ENCODE measurements around the gene RFXAP. TPM values are rescaled to one million over a fixed set of nuclear protein-coding genes. Genes with fewer than 3 reads are reported as not detected.

RFXAP gene
- polyA plus RNA-seq, 3 donors: 1.1 to 3.3 (median 1.8) TPM

- no peaks in the 10 kb centered on the region for H3K27me3 ChIP-seq (ENCODE audit: control insufficient read depth in 2 of 2, insufficient read depth in 2 of 2, low read length in 2 of 2)
- H3K4me3 ChIP-seq (replicated peaks in 1 of 3; ENCODE audit: low read depth in 2 of 3, low read length in 3 of 3): no peak overlapping the region
- DNase-seq: no peak
- Mint-ChIP-seq H3K27me3 (ENCODE audit: low read depth in 3 of 3) (peaks cover 0 to 2% (median 0%) of the 10 kb centered on the region in 3 donors), H3K4me3 (no peak overlapping the region), H3K27ac (peak overlapping the region in 1 of 7 donors; percentile 50), H3K36me3 (peaks cover 6 to 14% of the 10 kb centered on the region in 2 donors), H3K9me3 (peaks cover 0 to 2% (median 0%) of the 10 kb centered on the region in 7 donors), H3K4me1 (no peaks in the 10 kb centered on the region)
- H3K27ac ChIP-seq (ENCODE audit: low read depth in 1 of 2, low read length in 2 of 2): no peak overlapping the region
- intact Hi-C loops (cut with micrococcal nuclease): no loop called here
- H3K79me2 ChIP-seq (ENCODE audit: insufficient read depth, low read length): no peaks in the 10 kb centered on the region
- H3K4me1 ChIP-seq (ENCODE audit: control insufficient read depth in 1 of 2, insufficient read depth in 2 of 2, low read length in 2 of 2): no peaks in the 10 kb centered on the region
- WGBS (ENCODE audit: insufficient coverage): no CpG with 5 or more reads among the region's 3 CpGs
- TF ChIP-seq CTCF (IDR thresholded peaks at IDR 0.05): no peak
- H4K20me1 ChIP-seq (ENCODE audit: insufficient read depth, low read length): no peaks in the 10 kb centered on the region
- no peak overlapping the region for H3K9ac ChIP-seq (ENCODE audit: insufficient read depth, low read length, poor library complexity, severe bottlenecking)
- no peak overlapping the region for H3K4me2 ChIP-seq (replicated peaks; ENCODE audit: extremely low read depth, low read length, poor library complexity, severe bottlenecking)
- H2AFZ ChIP-seq (ENCODE audit: insufficient read depth, low read depth, low read length, poor library complexity, severe bottlenecking): no peak overlapping the region
- no peaks in the 10 kb centered on the region for H3K9me3 ChIP-seq (replicated peaks in 1 of 2; ENCODE audit: control insufficient read depth in 1 of 2, insufficient read depth in 1 of 2, low read length in 2 of 2)
- H3K36me3 ChIP-seq (replicated peaks in 1 of 2; ENCODE audit: control insufficient read depth in 1 of 2, insufficient read depth in 2 of 2, low read length in 2 of 2): no peaks in the 10 kb centered on the region
Observed at GRCh38 chr13:36840718-36841250, 21.8 kb downstream of the RFXAP start.

- no peak overlapping the region for H3K27ac Mint-ChIP-seq
- peaks cover 0 to 2% (median under 1%) of the 10 kb centered on the region in 3 donors for H3K27me3 Mint-ChIP-seq (ENCODE audit: low read depth in 3 of 3)
- H4K20me1 ChIP-seq (ENCODE audit: insufficient read depth, low read length): no peaks in the 10 kb centered on the region
Observed at GRCh38 chr13:36841391-36841790, 22.4 kb downstream of the RFXAP start.

More at GRCh38 chr13:36841391-36841790, 22.4 kb downstream of the RFXAP start:
- peaks cover 0 to 2% (median 0%) of the 10 kb centered on the region in 7 donors for H3K9me3 Mint-ChIP-seq
- Histone ChIP-seq H3K36me3 (replicated peaks in 1 of 2; ENCODE audit: control insufficient read depth in 1 of 2, insufficient read depth in 2 of 2, low read length in 2 of 2) (no peaks in the 10 kb centered on the region), H2AFZ (ENCODE audit: insufficient read depth, low read depth, low read length, poor library complexity, severe bottlenecking) (no peak overlapping the region), H3K4me3 (replicated peaks in 1 of 3; ENCODE audit: low read depth in 2 of 3, low read length in 3 of 3) (no peak overlapping the region), H3K79me2 (ENCODE audit: insufficient read depth, low read length) (no peaks in the 10 kb centered on the region), H3K4me1 (ENCODE audit: control insufficient read depth in 1 of 2, insufficient read depth in 2 of 2, low read length in 2 of 2) (no peaks in the 10 kb centered on the region), H3K27me3 (ENCODE audit: control insufficient read depth in 2 of 2, insufficient read depth in 2 of 2, low read length in 2 of 2) (no peaks in the 10 kb centered on the region), H3K27ac (ENCODE audit: low read depth in 1 of 2, low read length in 2 of 2) (no peak overlapping the region), H3K4me2 (replicated peaks; ENCODE audit: extremely low read depth, low read length, poor library complexity, severe bottlenecking) (no peak overlapping the region), H3K9me3 (replicated peaks in 1 of 2; ENCODE audit: control insufficient read depth in 1 of 2, insufficient read depth in 1 of 2, low read length in 2 of 2) (no peaks in the 10 kb centered on the region), H3K9ac (ENCODE audit: insufficient read depth, low read length, poor library complexity, severe bottlenecking) (no peak overlapping the region)
- H3K4me1 Mint-ChIP-seq: no peaks in the 10 kb centered on the region
- intact Hi-C loops (cut with micrococcal nuclease): no loop called here
- no peak overlapping the region for H3K4me3 Mint-ChIP-seq
- no peak for TF ChIP-seq CTCF (IDR thresholded peaks at IDR 0.05)
- peaks cover 6 to 11% of the 10 kb centered on the region in 2 donors for H3K36me3 Mint-ChIP-seq
- WGBS (ENCODE audit: insufficient coverage): no CpG with 5 or more reads among the region's 5 CpGs
- no peak for DNase-seq
